ENCODE measurements around the gene FGF1.

FGF1 gene

GRCh38 chr5:142685418-142686209, at the start of gene FGF1:
Gene FGF1 (minus strand): TSS chr5:142686090. CDS start chr5:142614127, 71,963 bp downstream.
- H3K36me3 ChIP-seq (ENCODE audit: control insufficient read depth, insufficient read depth, low read length) = no peaks in the 10 kb centered on the region
- H3K4me1 ChIP-seq (ENCODE audit: control insufficient read depth, insufficient read depth, low read length) = peaks cover 25% of the 10 kb centered on the region
- H3K4me3 ChIP-seq (ENCODE audit: low read depth, low read length) = no peak within 1 kb of the TSS
- no peaks in the 10 kb centered on the region for H3K27me3 ChIP-seq (ENCODE audit: control insufficient read depth, insufficient read depth, low read length)
- no peaks in the 10 kb centered on the region for H3K9me3 ChIP-seq (ENCODE audit: control insufficient read depth, insufficient read depth, low read length)
- H3K9ac ChIP-seq (ENCODE audit: low read depth, low read length) = no peak within 1 kb of the TSS

- no peaks in the 10 kb centered on the region for H3K36me3 ChIP-seq (ENCODE audit: control insufficient read depth, insufficient read depth, low read length)
- H3K4me3 ChIP-seq (ENCODE audit: low read depth, low read length) = no peak overlapping the region
- no peaks in the 10 kb centered on the region for H3K27me3 ChIP-seq (ENCODE audit: control insufficient read depth, insufficient read depth, low read length)
- H3K9ac ChIP-seq (ENCODE audit: low read depth, low read length) = no peak overlapping the region
- no peaks in the 10 kb centered on the region for H3K9me3 ChIP-seq (ENCODE audit: control insufficient read depth, insufficient read depth, low read length)
- no peaks in the 10 kb centered on the region for H3K4me1 ChIP-seq (ENCODE audit: control insufficient read depth, insufficient read depth, low read length)
Observed at GRCh38 chr5:142727735-142728047, 41.8 kb upstream of the FGF1 start.

GRCh38 chr5:142726188-142726731, 40.4 kb upstream of the FGF1 start:
- H3K27me3 ChIP-seq (ENCODE audit: control insufficient read depth, insufficient read depth, low read length) = no peaks in the 10 kb centered on the region
- H3K9me3 ChIP-seq (ENCODE audit: control insufficient read depth, insufficient read depth, low read length) = no peaks in the 10 kb centered on the region
- no peak overlapping the region for H3K4me3 ChIP-seq (ENCODE audit: low read depth, low read length)
- no peaks in the 10 kb centered on the region for H3K36me3 ChIP-seq (ENCODE audit: control insufficient read depth, insufficient read depth, low read length)
- H3K4me1 ChIP-seq (ENCODE audit: control insufficient read depth, insufficient read depth, low read length) = no peaks in the 10 kb centered on the region
- H3K9ac ChIP-seq (ENCODE audit: low read depth, low read length) = no peak overlapping the region

GRCh38 chr5:142725231-142726187, 39.6 kb upstream of the FGF1 start:
- no peaks in the 10 kb centered on the region for H3K9me3 ChIP-seq (ENCODE audit: control insufficient read depth, insufficient read depth, low read length)
- H3K27me3 ChIP-seq (ENCODE audit: control insufficient read depth, insufficient read depth, low read length) = no peaks in the 10 kb centered on the region
- no peaks in the 10 kb centered on the region for H3K36me3 ChIP-seq (ENCODE audit: control insufficient read depth, insufficient read depth, low read length)
- H3K9ac ChIP-seq (ENCODE audit: low read depth, low read length) = no peak overlapping the region
- H3K4me1 ChIP-seq (ENCODE audit: control insufficient read depth, insufficient read depth, low read length) = no peaks in the 10 kb centered on the region
- H3K4me3 ChIP-seq (ENCODE audit: low read depth, low read length) = no peak overlapping the region

GRCh38 chr5:142724821-142725220, 38.9 kb upstream of the FGF1 start:
- Histone ChIP-seq H3K27me3 (ENCODE audit: control insufficient read depth, insufficient read depth, low read length) (no peaks in the 10 kb centered on the region), H3K4me3 (ENCODE audit: low read depth, low read length) (no peak overlapping the region), H3K36me3 (ENCODE audit: control insufficient read depth, insufficient read depth, low read length) (no peaks in the 10 kb centered on the region), H3K9ac (ENCODE audit: low read depth, low read length) (no peak overlapping the region), H3K4me1 (ENCODE audit: control insufficient read depth, insufficient read depth, low read length) (no peaks in the 10 kb centered on the region), H3K9me3 (ENCODE audit: control insufficient read depth, insufficient read depth, low read length) (no peaks in the 10 kb centered on the region)

- Histone ChIP-seq H3K36me3 (ENCODE audit: control insufficient read depth, insufficient read depth, low read length) (no peaks in the 10 kb centered on the region), H3K27me3 (ENCODE audit: control insufficient read depth, insufficient read depth, low read length) (no peaks in the 10 kb centered on the region), H3K4me1 (ENCODE audit: control insufficient read depth, insufficient read depth, low read length) (peaks cover 7% of the 10 kb centered on the region), H3K9ac (ENCODE audit: low read depth, low read length) (no peak overlapping the region), H3K9me3 (ENCODE audit: control insufficient read depth, insufficient read depth, low read length) (no peaks in the 10 kb centered on the region), H3K4me3 (ENCODE audit: low read depth, low read length) (no peak overlapping the region)
Observed at GRCh38 chr5:142722896-142723295, 37.0 kb upstream of the FGF1 start.

GRCh38 chr5:142722146-142722545, 36.3 kb upstream of the FGF1 start:
- Histone ChIP-seq H3K27me3 (ENCODE audit: control insufficient read depth, insufficient read depth, low read length) (no peaks in the 10 kb centered on the region), H3K9ac (ENCODE audit: low read depth, low read length) (no peak overlapping the region), H3K36me3 (ENCODE audit: control insufficient read depth, insufficient read depth, low read length) (no peaks in the 10 kb centered on the region), H3K9me3 (ENCODE audit: control insufficient read depth, insufficient read depth, low read length) (no peaks in the 10 kb centered on the region), H3K4me3 (ENCODE audit: low read depth, low read length) (no peak overlapping the region), H3K4me1 (ENCODE audit: control insufficient read depth, insufficient read depth, low read length) (peaks cover 11% of the 10 kb centered on the region)

GRCh38 chr5:142720641-142721271, 34.9 kb upstream of the FGF1 start:
- H3K9ac ChIP-seq (ENCODE audit: low read depth, low read length) = no peak overlapping the region

GRCh38 chr5:142719836-142720370, 34.0 kb upstream of the FGF1 start:
- peaks cover 16% of the 10 kb centered on the region for H3K4me1 ChIP-seq (ENCODE audit: control insufficient read depth, insufficient read depth, low read length)

More at GRCh38 chr5:142720641-142721271, 34.9 kb upstream of the FGF1 start:
- no peaks in the 10 kb centered on the region for H3K9me3 ChIP-seq (ENCODE audit: control insufficient read depth, insufficient read depth, low read length)
- no peaks in the 10 kb centered on the region for H3K27me3 ChIP-seq (ENCODE audit: control insufficient read depth, insufficient read depth, low read length)
- H3K4me1 ChIP-seq (ENCODE audit: control insufficient read depth, insufficient read depth, low read length) = peaks cover 16% of the 10 kb centered on the region
- no peaks in the 10 kb centered on the region for H3K36me3 ChIP-seq (ENCODE audit: control insufficient read depth, insufficient read depth, low read length)
- no peak overlapping the region for H3K4me3 ChIP-seq (ENCODE audit: low read depth, low read length)

GRCh38 chr5:142717582-142718215, 31.8 kb upstream of the FGF1 start:
- Histone ChIP-seq H3K4me3 (ENCODE audit: low read depth, low read length) (no peak overlapping the region), H3K36me3 (ENCODE audit: control insufficient read depth, insufficient read depth, low read length) (no peaks in the 10 kb centered on the region), H3K27me3 (ENCODE audit: control insufficient read depth, insufficient read depth, low read length) (no peaks in the 10 kb centered on the region), H3K4me1 (ENCODE audit: control insufficient read depth, insufficient read depth, low read length) (peaks cover 16% of the 10 kb centered on the region), H3K9ac (ENCODE audit: low read depth, low read length) (no peak overlapping the region), H3K9me3 (ENCODE audit: control insufficient read depth, insufficient read depth, low read length) (no peaks in the 10 kb centered on the region)

More at GRCh38 chr5:142719836-142720370, 34.0 kb upstream of the FGF1 start:
- Histone ChIP-seq H3K36me3 (ENCODE audit: control insufficient read depth, insufficient read depth, low read length) (no peaks in the 10 kb centered on the region), H3K9me3 (ENCODE audit: control insufficient read depth, insufficient read depth, low read length) (no peaks in the 10 kb centered on the region), H3K27me3 (ENCODE audit: control insufficient read depth, insufficient read depth, low read length) (no peaks in the 10 kb centered on the region), H3K4me3 (ENCODE audit: low read depth, low read length) (no peak overlapping the region), H3K9ac (ENCODE audit: low read depth, low read length) (no peak overlapping the region)

- no peaks in the 10 kb centered on the region for H3K27me3 ChIP-seq (ENCODE audit: control insufficient read depth, insufficient read depth, low read length)
- H3K9ac ChIP-seq (ENCODE audit: low read depth, low read length) = no peak overlapping the region
- H3K36me3 ChIP-seq (ENCODE audit: control insufficient read depth, insufficient read depth, low read length) = no peaks in the 10 kb centered on the region
- H3K9me3 ChIP-seq (ENCODE audit: control insufficient read depth, insufficient read depth, low read length) = no peaks in the 10 kb centered on the region
- H3K4me1 ChIP-seq (ENCODE audit: control insufficient read depth, insufficient read depth, low read length) = peaks cover 16% of the 10 kb centered on the region
- H3K4me3 ChIP-seq (ENCODE audit: low read depth, low read length) = no peak overlapping the region
Observed at GRCh38 chr5:142716963-142717362, 31.1 kb upstream of the FGF1 start.
